HFF-Myc (cell line): ENCODE data around the gene DUSP15.

ENCODE experiments used
- DNase-seq: peaks from one replicate; pipeline ENCODE4 v3.0.0-alpha.2; 2011; ENCODE audit warnings: low read depth; ENCODE audit errors: extremely low read depth
- H3K4me3 ChIP-seq: replicated peaks from 2 replicates; pipeline ENCODE4 v1.5.1; 2011; ENCODE audit warnings: low read depth, mild to moderate bottlenecking, control low read depth, low read length
- TF ChIP-seq, protein P1 (sequence below): IDR thresholded peaks from 2 replicates; pipeline ENCODE4 v1.5.1; 2012; ENCODE audit warnings: mild to moderate bottlenecking, low read depth, low read length, control low read depth; ENCODE audit errors: missing control alignments

DUSP15 gene

GRCh38 chr20:31864521-31865400 lies 5.6 kb downstream of the DUSP15 start:
- H3K4me3 ChIP-seq, result no peak overlapping the region
- TF ChIP-seq, protein P1, sequence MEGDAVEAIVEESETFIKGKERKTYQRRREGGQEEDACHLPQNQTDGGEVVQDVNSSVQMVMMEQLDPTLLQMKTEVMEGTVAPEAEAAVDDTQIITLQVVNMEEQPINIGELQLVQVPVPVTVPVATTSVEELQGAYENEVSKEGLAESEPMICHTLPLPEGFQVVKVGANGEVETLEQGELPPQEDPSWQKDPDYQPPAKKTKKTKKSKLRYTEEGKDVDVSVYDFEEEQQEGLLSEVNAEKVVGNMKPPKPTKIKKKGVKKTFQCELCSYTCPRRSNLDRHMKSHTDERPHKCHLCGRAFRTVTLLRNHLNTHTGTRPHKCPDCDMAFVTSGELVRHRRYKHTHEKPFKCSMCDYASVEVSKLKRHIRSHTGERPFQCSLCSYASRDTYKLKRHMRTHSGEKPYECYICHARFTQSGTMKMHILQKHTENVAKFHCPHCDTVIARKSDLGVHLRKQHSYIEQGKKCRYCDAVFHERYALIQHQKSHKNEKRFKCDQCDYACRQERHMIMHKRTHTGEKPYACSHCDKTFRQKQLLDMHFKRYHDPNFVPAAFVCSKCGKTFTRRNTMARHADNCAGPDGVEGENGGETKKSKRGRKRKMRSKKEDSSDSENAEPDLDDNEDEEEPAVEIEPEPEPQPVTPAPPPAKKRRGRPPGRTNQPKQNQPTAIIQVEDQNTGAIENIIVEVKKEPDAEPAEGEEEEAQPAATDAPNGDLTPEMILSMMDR, result no peak
- no peak for DNase-seq

GRCh38 chr20:31863296-31864085 lies 6.8 kb downstream of the DUSP15 start:
- DNase-seq, result no peak
- H3K4me3 ChIP-seq, result no peak overlapping the region
- TF ChIP-seq, protein P1, result no peak

DNA sequence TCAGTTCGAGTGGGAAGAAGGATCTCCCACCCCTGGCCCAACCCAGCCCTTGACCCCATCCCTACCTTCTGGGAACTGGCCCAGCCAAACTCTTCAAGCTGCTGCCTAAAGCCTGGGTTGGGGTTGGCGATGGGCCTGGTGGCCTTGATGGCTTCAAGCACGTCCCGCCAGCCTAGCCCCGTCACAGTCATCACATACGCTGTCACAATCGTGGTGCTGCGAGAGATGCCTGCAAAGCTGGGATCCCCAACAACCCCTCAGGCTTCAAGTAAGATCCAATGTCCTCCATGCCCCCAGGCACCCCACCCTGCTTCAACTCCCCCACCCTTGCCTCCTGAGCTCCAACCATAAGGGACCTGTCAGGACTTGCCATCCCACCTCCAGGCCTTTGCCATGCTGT lies 7.8 kb downstream of the DUSP15 start:
- TF ChIP-seq, protein P1, result no peak
- H3K4me3 ChIP-seq, result no peak overlapping the region
- no peak for DNase-seq

GRCh38 chr20:31862157-31862470 lies 8.2 kb downstream of the DUSP15 start:
- H3K4me3 ChIP-seq, result no peak overlapping the region
- TF ChIP-seq, protein P1, result no peak
- DNase-seq, result no peak

DNA sequence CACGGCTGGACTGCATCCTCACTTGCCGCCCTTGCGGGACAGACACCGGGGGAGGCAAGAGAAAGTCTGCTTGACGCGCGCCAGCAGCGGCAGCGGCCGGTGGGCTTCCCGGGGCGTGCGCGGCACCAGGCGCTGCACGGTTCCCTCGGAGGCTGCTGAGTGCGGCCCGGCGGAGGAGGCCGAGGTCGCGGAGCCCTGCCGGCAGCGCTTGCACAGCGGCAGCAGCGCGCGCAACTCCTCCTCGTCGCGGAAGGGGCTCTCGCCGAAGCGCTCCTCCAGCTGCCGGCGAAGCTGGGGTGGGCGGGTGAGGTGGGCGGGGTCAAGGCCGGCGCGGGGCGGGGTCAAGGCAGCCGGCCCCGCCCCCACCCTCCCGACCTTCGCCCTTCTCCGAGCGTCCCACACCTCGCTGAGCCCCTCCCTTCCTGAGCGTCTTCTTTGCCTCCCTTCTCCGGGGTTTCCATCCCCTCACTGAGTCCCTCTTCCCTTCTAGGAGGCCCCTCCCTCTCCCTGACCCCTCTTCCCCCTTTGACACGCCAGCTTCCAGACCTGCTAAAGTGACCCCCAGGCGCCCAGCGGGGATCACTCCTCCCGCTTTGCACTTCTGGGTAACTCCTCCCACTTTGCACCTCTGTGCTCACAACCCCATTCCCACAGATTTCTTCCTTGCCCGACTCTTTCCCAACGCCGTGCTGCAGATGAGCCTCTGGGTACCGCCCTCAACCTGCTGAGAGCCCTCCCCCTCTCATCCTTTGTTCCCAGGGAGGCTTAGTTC lies 8.8 kb downstream of the DUSP15 start:
- peak overlapping the region; percentile 31 for H3K4me3 ChIP-seq
- DNase-seq, result no peak
- TF ChIP-seq, protein P1, result no peak

- H3K4me3 ChIP-seq, result peak overlapping the region; percentile 31
- TF ChIP-seq, protein P1, result no peak
- DNase-seq, result no peak
Observed at GRCh38 chr20:31861135-31861384, 9.3 kb downstream of the DUSP15 start.
